HEK293 (cell line): ENCODE data around the gene MKKS.

Experiments used
- CTCF ChIA-PET: fragments of 350-600 bp; formaldehyde crosslinking; extraction: SDS; loops from one replicate; lab custom pipeline; 2021; ENCODE audit warnings: antibody characterized with exemption; lab: Yijun Ruan, JAX
- POLR2A ChIA-PET: fragments of 300-600 bp; formaldehyde crosslinking; extraction: SDS; loops from one replicate; lab custom pipeline; 2020; ENCODE audit warnings: antibody characterized with exemption, inconsistent platforms; lab: Yijun Ruan, JAX
- H3K27ac ChIP-seq: fragments of 200-500 bp; sonication (Bioruptor generic); 2 replicates; pipeline ENCODE4 v1.5.1; 2014; ENCODE audit warnings: low read depth, low read length, control low read depth, inconsistent platforms; ENCODE audit errors: extremely low read depth
- H3K36me3 ChIP-seq, 2 experiments: fragments of 200-500 bp in 1 of 2; sonication (Bioruptor generic) in 1 of 2; 1 replicate in 1 of 2; 2 replicates in 1 of 2; pipeline ENCODE4 v1.5.1; 2014 to 2017; ENCODE audit warnings: inconsistent platforms in 2 of 2, low read length in 2 of 2; ENCODE audit not compliant: control insufficient read depth in 2 of 2, insufficient read depth in 1 of 2
- H3K4me1 ChIP-seq: fragments of 200-500 bp; sonication (Bioruptor generic); 2 replicates; pipeline ENCODE4 v1.5.1; 2014; ENCODE audit warnings: mild to moderate bottlenecking, low read length, inconsistent platforms; ENCODE audit not compliant: control insufficient read depth, insufficient read depth
- H3K4me3 ChIP-seq: 2 replicates; pipeline ENCODE4 v1.5.1; 2011; ENCODE audit warnings: low read depth, mild to moderate bottlenecking, control low read depth, low read length, moderate library complexity
- H3K9me3 ChIP-seq: fragments of 200-500 bp; sonication (Bioruptor generic); 2 replicates; pipeline ENCODE4 v1.5.1; 2014; ENCODE audit warnings: low read depth, low read length, inconsistent platforms; ENCODE audit not compliant: control insufficient read depth, insufficient read depth
- BCL6B ChIP-seq: fragments of 450-650 bp; formaldehyde crosslinking; IDR thresholded peaks from 2 replicates; pipeline ENCODE4 v1.5.1; 2017; ENCODE audit warnings: missing biosample characterization, missing genetic modification characterization
- GLI4 ChIP-seq: fragments of 450-650 bp; formaldehyde crosslinking; IDR thresholded peaks from 2 replicates; pipeline ENCODE4 v1.5.1; 2016; ENCODE audit warnings: missing biosample characterization, missing genetic modification characterization
- KLF1 ChIP-seq: fragments of 450-650 bp; formaldehyde crosslinking; IDR thresholded peaks from 2 replicates; pipeline ENCODE4 v1.5.1; 2016; ENCODE audit warnings: missing biosample characterization, missing genetic modification characterization
- MEIS1 ChIP-seq: sonication (generic); formaldehyde crosslinking; IDR thresholded peaks from 2 replicates; pipeline ENCODE4 v1.8.1; 2022; ENCODE audit warnings: missing genetic modification reagents, mild to moderate bottlenecking, borderline replicate concordance
- OVOL3 ChIP-seq: fragments of 450-650 bp; formaldehyde crosslinking; IDR thresholded peaks from 2 replicates; pipeline ENCODE4 v1.5.1; 2016; ENCODE audit warnings: missing biosample characterization, missing genetic modification characterization
- SCRT1 ChIP-seq: fragments of 450-650 bp; formaldehyde crosslinking; IDR thresholded peaks from 2 replicates; pipeline ENCODE4 v1.5.1; 2016; ENCODE audit warnings: missing biosample characterization, missing genetic modification characterization, borderline replicate concordance
- SP3 ChIP-seq: fragments of 450-650 bp; formaldehyde crosslinking; IDR thresholded peaks from 2 replicates; pipeline ENCODE4 v1.5.1; 2016; ENCODE audit warnings: missing biosample characterization, missing genetic modification characterization
- YY2 ChIP-seq: fragments of 450-650 bp; formaldehyde crosslinking; IDR thresholded peaks from 2 replicates; pipeline ENCODE4 v1.5.1; 2016; ENCODE audit warnings: missing biosample characterization, missing genetic modification characterization
- ZBTB17 ChIP-seq: fragments of 450-650 bp; formaldehyde crosslinking; IDR thresholded peaks from 2 replicates; pipeline ENCODE4 v1.5.1; 2016; ENCODE audit warnings: missing biosample characterization, missing genetic modification characterization
- ZBTB20 ChIP-seq: fragments of 450-650 bp; formaldehyde crosslinking; IDR thresholded peaks from 2 replicates; pipeline ENCODE4 v1.5.1; 2016; ENCODE audit warnings: missing biosample characterization, missing genetic modification characterization
- ZBTB26 ChIP-seq: fragments of 450-650 bp; formaldehyde crosslinking; optimal IDR thresholded peaks from 2 replicates; pipeline ENCODE3; 2016; ENCODE audit warnings: missing biosample characterization, mild to moderate bottlenecking, missing genetic modification characterization
- ZFP37 ChIP-seq: fragments of 450-650 bp; formaldehyde crosslinking; IDR thresholded peaks from 2 replicates; pipeline ENCODE4 v1.5.1; 2016; ENCODE audit warnings: missing biosample characterization, missing genetic modification characterization
- ZNF114 ChIP-seq: fragments of 450-650 bp; formaldehyde crosslinking; IDR thresholded peaks from 2 replicates; pipeline ENCODE4 v1.5.0; 2017; ENCODE audit warnings: missing biosample characterization, missing genetic modification characterization
- ZNF248 ChIP-seq: fragments of 450-650 bp; formaldehyde crosslinking; IDR thresholded peaks from 2 replicates; pipeline ENCODE4 v1.5.1; 2017; ENCODE audit warnings: missing biosample characterization, missing genetic modification characterization
- ZNF350 ChIP-seq: fragments of 450-650 bp; formaldehyde crosslinking; IDR thresholded peaks from 2 replicates; pipeline ENCODE4 v1.5.0; 2017; ENCODE audit warnings: missing biosample characterization, mild to moderate bottlenecking, missing genetic modification characterization
- ZNF354C ChIP-seq: fragments of 450-650 bp; formaldehyde crosslinking; IDR thresholded peaks from 2 replicates; pipeline ENCODE4 v1.5.1; 2016; ENCODE audit warnings: missing biosample characterization, missing genetic modification characterization, low read depth, borderline replicate concordance
- ZNF501 ChIP-seq: fragments of 450-650 bp; formaldehyde crosslinking; IDR thresholded peaks from 2 replicates; pipeline ENCODE4 v1.5.1; 2016; ENCODE audit warnings: missing biosample characterization, missing genetic modification characterization
- ZNF518A ChIP-seq: fragments of 450-650 bp; formaldehyde crosslinking; conservative IDR thresholded peaks from 2 replicates; pipeline ENCODE4 v1.5.1; 2016; ENCODE audit warnings: low read depth, missing biosample characterization, missing genetic modification characterization
- ZNF585B ChIP-seq: fragments of 450-650 bp; formaldehyde crosslinking; IDR thresholded peaks from 2 replicates; pipeline ENCODE4 v1.5.1; 2016; ENCODE audit warnings: missing biosample characterization, missing genetic modification characterization
- ZNF654 ChIP-seq: fragments of 450-650 bp; formaldehyde crosslinking; IDR thresholded peaks from 2 replicates; pipeline ENCODE4 v1.5.1; 2016; ENCODE audit warnings: low read depth, missing biosample characterization, missing genetic modification characterization
- ZNF76 ChIP-seq: fragments of 450-650 bp; formaldehyde crosslinking; IDR thresholded peaks from 2 replicates; pipeline ENCODE4; 2016; ENCODE audit warnings: low read depth, missing biosample characterization, missing genetic modification characterization, borderline replicate concordance
- ZNF785 ChIP-seq: fragments of 450-650 bp; formaldehyde crosslinking; IDR thresholded peaks from 2 replicates; pipeline ENCODE4 v1.5.1; 2016; ENCODE audit warnings: missing biosample characterization, missing genetic modification characterization
- ZNF791 ChIP-seq: fragments of 450-650 bp; formaldehyde crosslinking; IDR thresholded peaks from 2 replicates; pipeline ENCODE4 v1.5.1; 2016; ENCODE audit warnings: missing biosample characterization, missing genetic modification characterization
- ZSCAN23 ChIP-seq: fragments of 450-650 bp; formaldehyde crosslinking; IDR thresholded peaks from 2 replicates; pipeline ENCODE4 v1.5.1; 2016; ENCODE audit warnings: missing biosample characterization, missing genetic modification characterization
- TF ChIP-seq, protein P1 (sequence below): fragments of 450-650 bp; formaldehyde crosslinking; IDR thresholded peaks from 2 replicates; pipeline ENCODE4 v1.5.1; 2016; ENCODE audit warnings: missing biosample characterization, missing genetic modification characterization, borderline replicate concordance

Gene MKKS

GRCh38 chr20:10368702-10369041 is 65.3 kb downstream of the MKKS start:
- ChIA-PET POLR2A (no interaction called here), CTCF (interaction anchor here (0.6 to 0.9 kb wide), 3 partner anchors 18 to 142 kb away, joined by 3 to 6 read pairs (median 4); no protein-coding TSS in a partner anchor)
- Histone ChIP-seq H3K4me3 (no peak overlapping the region), H3K9me3 (no peaks in the 10 kb centered on the region), H3K36me3 (no peaks in the 10 kb centered on the region), H3K27ac (no peak overlapping the region), H3K4me1 (peaks cover 3% of the 10 kb centered on the region; the same call in 1 of the 2 replicates)
- TF ChIP-seq ZFP37 (no peak), ZBTB26 (tag by site-specific recombination) (no peak), ZNF501 (tag by site-specific recombination) (no peak), KLF1 (tag by site-specific recombination) (no peak), SCRT1 (tag by site-specific recombination) (no peak), ZNF585B (tag by site-specific recombination) (no peak), ZNF791 (tag by site-specific recombination) (no peak), ZNF248 (no peak), YY2 (tag by site-specific recombination) (no peak), ZNF114 (tag by site-specific recombination) (no peak)
- TF ChIP-seq, protein P1, sequence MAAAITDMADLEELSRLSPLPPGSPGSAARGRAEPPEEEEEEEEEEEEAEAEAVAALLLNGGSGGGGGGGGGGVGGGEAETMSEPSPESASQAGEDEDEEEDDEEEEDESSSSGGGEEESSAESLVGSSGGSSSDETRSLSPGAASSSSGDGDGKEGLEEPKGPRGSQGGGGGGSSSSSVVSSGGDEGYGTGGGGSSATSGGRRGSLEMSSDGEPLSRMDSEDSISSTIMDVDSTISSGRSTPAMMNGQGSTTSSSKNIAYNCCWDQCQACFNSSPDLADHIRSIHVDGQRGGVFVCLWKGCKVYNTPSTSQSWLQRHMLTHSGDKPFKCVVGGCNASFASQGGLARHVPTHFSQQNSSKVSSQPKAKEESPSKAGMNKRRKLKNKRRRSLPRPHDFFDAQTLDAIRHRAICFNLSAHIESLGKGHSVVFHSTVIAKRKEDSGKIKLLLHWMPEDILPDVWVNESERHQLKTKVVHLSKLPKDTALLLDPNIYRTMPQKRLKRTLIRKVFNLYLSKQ (tag by site-specific recombination): no peak

DNA sequence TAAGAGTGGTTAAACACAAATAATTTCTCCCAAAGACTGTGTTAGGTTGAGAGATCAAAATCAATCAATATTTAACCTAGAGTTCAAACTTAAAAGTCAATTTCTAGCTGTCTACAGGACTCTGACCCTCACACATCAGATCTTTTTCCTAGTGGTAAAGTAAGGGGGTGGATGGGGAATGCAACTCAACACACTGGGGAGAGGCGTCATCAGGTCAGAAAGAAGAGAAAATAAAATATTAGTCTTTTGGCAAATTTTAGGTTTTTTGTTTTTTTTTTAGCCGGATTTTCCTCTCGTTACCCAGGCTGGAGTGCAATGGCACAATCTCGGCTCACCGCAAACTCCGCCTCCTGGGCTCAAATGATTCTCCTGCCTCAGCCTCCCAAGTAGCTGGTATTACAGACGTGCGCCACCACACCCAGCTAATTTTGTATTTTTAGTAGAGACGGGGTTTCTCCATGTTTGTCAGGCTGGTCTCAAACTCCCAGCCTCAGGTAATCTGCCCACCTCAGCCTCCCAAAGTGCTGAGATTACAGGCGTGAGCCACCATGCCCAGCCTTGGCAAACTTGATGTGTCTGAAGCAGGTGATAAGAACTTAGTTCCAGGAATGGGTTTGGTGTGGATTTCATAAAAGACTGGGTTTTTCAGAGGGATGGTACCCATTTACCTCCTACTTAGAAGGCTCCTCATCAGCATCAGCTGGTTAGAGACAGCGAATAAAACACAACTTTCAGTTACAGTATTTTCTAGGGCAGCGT is 65.9 kb downstream of the MKKS start:
- Histone ChIP-seq H3K4me1 (peaks cover 3% of the 10 kb centered on the region; the same call in 1 of the 2 replicates), H3K4me3 (no peak overlapping the region), H3K9me3 (no peaks in the 10 kb centered on the region), H3K27ac (no peak overlapping the region), H3K36me3 (no peaks in the 10 kb centered on the region)
- CTCF ChIA-PET: interaction anchor here (0.7 to 1.0 kb wide), 3 partner anchors 9 to 169 kb away, joined by 3 to 5 read pairs (median 4); no protein-coding TSS in a partner anchor
- POLR2A ChIA-PET: no interaction called here
- TF ChIP-seq ZNF518A (tag by site-specific recombination) (no peak), ZNF76 (tag by site-specific recombination) (no peak), MEIS1 (CRISPR knock-in tag) (no peak), ZBTB20 (tag by site-specific recombination) (no peak), ZSCAN23 (no peak), ZNF785 (tag by site-specific recombination) (no peak), ZNF654 (no peak), ZNF350 (tag by site-specific recombination) (no peak), GLI4 (tag by site-specific recombination) (no peak), ZBTB17 (no peak), SP3 (tag by site-specific recombination) (no peak), ZNF354C (tag by site-specific recombination) (no peak), OVOL3 (tag by site-specific recombination) (no peak), ZNF501 (tag by site-specific recombination) (no peak), BCL6B (tag by site-specific recombination) (no peak)
